ENCODE data around the gene TTC3. TPM values are rescaled to one million over a fixed set of nuclear protein-coding genes. Genes with fewer than 3 reads are reported as not detected.

Gene TTC3
- total and polyA plus RNA-seq, 2 of the 13 experiments (the other 11 are each of a cell fraction or from before 2014, with no cell fraction given), result 55.7 to 108 TPM

DNA sequence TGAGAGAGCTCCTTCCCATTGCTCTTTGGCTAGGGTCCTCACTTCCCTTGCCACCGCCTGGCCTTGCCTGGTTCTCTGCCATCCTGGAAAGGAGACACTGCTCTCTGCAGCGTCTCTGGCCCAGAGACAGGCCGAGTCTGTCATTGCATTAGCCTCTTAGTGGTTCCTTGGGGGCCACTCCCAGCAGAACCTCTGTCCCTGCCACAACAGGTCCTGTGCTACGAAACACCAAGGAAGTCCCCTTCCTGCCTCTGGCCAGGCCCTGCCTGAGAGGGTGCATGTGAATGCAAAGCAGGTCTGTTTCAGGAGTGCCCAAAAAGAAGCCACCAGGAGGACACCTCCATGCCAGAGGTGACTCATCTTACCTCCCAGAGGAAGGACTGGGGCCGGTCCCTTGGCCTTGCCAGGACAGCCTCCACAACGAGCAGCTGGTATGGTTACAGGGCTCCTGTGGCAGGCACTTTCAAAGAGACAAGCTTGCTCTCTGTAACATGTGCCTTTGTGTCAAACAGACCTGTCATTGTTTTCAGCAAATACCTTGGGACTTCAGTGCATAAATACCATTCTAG, 134.5 kb downstream of the TTC3 start (continued):
- TF ChIP-seq HHEX (CRISPR knock-in tag; IDR thresholded peaks at IDR 0.05), result no peak
- no peak for TF ChIP-seq MIXL1 (CRISPR knock-in tag; IDR thresholded peaks at IDR 0.05)
- TF ChIP-seq KDM3A (CRISPR knock-in tag; IDR thresholded peaks at IDR 0.05; ENCODE audit: low read depth), result no peak
- no peak for TF ChIP-seq YY1 (IDR thresholded peaks at IDR 0.05; ENCODE audit: insufficient read depth, insufficient replicate concordance, low read depth, low read length)
- no peak for TF ChIP-seq ASH2L (IDR thresholded peaks at IDR 0.05; ENCODE audit: insufficient read length, low read depth, low read length)
- no peak for TF ChIP-seq ZNF468 (CRISPR knock-in tag; IDR thresholded peaks at IDR 0.05)
- peak; percentile 19; the same call in 1 of the 2 replicates for TF ChIP-seq ZFY (CRISPR knock-in tag; IDR thresholded peaks at IDR 0.05)
- no peak for TF ChIP-seq ZNF652 (CRISPR knock-in tag; IDR thresholded peaks at IDR 0.05; ENCODE audit: borderline replicate concordance, low read depth)
- no peak for TF ChIP-seq ZNF577 (CRISPR knock-in tag; IDR thresholded peaks at IDR 0.05; ENCODE audit: borderline replicate concordance, low read depth)
- TF ChIP-seq PITX1 (CRISPR knock-in tag; IDR thresholded peaks at IDR 0.05), result 0 out of 2 replicates have a peak, but pooled peaks have one; percentile 17
- TF ChIP-seq NCOA5 (CRISPR knock-in tag; IDR thresholded peaks at IDR 0.05), result no peak
- TF ChIP-seq RCOR2 (CRISPR knock-in tag; IDR thresholded peaks at IDR 0.05), result no peak
- no peak for TF ChIP-seq ZNF773 (CRISPR knock-in tag; IDR thresholded peaks at IDR 0.05; ENCODE audit: borderline replicate concordance)
- no peak for TF ChIP-seq RXRB (CRISPR knock-in tag; IDR thresholded peaks at IDR 0.05; ENCODE audit: borderline replicate concordance)
- TF ChIP-seq, protein P1, sequence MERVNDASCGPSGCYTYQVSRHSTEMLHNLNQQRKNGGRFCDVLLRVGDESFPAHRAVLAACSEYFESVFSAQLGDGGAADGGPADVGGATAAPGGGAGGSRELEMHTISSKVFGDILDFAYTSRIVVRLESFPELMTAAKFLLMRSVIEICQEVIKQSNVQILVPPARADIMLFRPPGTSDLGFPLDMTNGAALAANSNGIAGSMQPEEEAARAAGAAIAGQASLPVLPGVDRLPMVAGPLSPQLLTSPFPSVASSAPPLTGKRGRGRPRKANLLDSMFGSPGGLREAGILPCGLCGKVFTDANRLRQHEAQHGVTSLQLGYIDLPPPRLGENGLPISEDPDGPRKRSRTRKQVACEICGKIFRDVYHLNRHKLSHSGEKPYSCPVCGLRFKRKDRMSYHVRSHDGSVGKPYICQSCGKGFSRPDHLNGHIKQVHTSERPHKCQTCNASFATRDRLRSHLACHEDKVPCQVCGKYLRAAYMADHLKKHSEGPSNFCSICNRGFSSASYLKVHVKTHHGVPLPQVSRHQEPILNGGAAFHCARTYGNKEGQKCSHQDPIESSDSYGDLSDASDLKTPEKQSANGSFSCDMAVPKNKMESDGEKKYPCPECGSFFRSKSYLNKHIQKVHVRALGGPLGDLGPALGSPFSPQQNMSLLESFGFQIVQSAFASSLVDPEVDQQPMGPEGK (CRISPR knock-in tag; IDR thresholded peaks at IDR 0.05), result no peak
- TF ChIP-seq ATM (IDR thresholded peaks at IDR 0.05; ENCODE audit: borderline replicate concordance), result no peak
- TF ChIP-seq, protein P2, sequence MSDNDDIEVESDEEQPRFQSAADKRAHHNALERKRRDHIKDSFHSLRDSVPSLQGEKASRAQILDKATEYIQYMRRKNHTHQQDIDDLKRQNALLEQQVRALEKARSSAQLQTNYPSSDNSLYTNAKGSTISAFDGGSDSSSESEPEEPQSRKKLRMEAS (IDR thresholded peaks at IDR 0.05), result peak; percentile 56; the same call in 1 of the 2 replicates
- TF ChIP-seq, protein P3, sequence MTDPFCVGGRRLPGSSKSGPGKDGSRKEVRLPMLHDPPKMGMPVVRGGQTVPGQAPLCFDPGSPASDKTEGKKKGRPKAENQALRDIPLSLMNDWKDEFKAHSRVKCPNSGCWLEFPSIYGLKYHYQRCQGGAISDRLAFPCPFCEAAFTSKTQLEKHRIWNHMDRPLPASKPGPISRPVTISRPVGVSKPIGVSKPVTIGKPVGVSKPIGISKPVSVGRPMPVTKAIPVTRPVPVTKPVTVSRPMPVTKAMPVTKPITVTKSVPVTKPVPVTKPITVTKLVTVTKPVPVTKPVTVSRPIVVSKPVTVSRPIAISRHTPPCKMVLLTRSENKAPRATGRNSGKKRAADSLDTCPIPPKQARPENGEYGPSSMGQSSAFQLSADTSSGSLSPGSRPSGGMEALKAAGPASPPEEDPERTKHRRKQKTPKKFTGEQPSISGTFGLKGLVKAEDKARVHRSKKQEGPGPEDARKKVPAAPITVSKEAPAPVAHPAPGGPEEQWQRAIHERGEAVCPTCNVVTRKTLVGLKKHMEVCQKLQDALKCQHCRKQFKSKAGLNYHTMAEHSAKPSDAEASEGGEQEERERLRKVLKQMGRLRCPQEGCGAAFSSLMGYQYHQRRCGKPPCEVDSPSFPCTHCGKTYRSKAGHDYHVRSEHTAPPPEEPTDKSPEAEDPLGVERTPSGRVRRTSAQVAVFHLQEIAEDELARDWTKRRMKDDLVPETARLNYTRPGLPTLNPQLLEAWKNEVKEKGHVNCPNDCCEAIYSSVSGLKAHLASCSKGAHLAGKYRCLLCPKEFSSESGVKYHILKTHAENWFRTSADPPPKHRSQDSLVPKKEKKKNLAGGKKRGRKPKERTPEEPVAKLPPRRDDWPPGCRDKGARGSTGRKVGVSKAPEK (CRISPR knock-in tag; IDR thresholded peaks at IDR 0.05; ENCODE audit: borderline replicate concordance), result no peak
- TF ChIP-seq SOX13 (IDR thresholded peaks at IDR 0.05), result no peak
- TF ChIP-seq SOX13 (CRISPR knock-in tag; conservative IDR thresholded peaks at IDR 0.05 in 1 of 2, IDR thresholded peaks at IDR 0.05 in 1 of 2), result peak in 1 of 2 experiments; percentile 54; a peak in 2 of 4 replicates
- no peak for TF ChIP-seq ATF7 (IDR thresholded peaks at IDR 0.05)
- TF ChIP-seq ATF7 (CRISPR knock-in tag; IDR thresholded peaks at IDR 0.05), result no peak
- 0 out of 2 replicates have a peak, but pooled peaks have one; percentile 43 for TF ChIP-seq YEATS2 (CRISPR knock-in tag; IDR thresholded peaks at IDR 0.05; ENCODE audit: borderline replicate concordance)
- peak; percentile 95 for TF ChIP-seq SAP130 (CRISPR knock-in tag; IDR thresholded peaks at IDR 0.05; ENCODE audit: low read depth)
- TF ChIP-seq, protein P4, sequence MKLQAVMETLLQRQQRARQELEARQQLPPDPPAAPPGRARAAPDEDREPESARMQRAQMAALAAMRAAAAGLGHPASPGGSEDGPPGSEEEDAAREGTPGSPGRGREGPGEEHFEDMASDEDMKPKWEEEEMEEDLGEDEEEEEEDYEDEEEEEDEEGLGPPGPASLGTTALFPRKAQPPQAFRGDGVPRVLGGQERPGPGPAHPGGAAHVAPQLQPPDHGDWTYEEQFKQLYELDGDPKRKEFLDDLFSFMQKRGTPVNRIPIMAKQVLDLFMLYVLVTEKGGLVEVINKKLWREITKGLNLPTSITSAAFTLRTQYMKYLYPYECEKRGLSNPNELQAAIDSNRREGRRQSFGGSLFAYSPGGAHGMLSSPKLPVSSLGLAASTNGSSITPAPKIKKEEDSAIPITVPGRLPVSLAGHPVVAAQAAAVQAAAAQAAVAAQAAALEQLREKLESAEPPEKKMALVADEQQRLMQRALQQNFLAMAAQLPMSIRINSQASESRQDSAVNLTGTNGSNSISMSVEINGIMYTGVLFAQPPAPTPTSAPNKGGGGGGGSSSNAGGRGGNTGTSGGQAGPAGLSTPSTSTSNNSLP (IDR thresholded peaks at IDR 0.05; ENCODE audit: low read depth, low read length), result no peak
- TF ChIP-seq STAG1 (CRISPR knock-in tag; IDR thresholded peaks at IDR 0.05), result no peak

All from HepG2 (cell line).